Measurements from ENCODE around the gene MOCS3.

Gene MOCS3

DNA sequence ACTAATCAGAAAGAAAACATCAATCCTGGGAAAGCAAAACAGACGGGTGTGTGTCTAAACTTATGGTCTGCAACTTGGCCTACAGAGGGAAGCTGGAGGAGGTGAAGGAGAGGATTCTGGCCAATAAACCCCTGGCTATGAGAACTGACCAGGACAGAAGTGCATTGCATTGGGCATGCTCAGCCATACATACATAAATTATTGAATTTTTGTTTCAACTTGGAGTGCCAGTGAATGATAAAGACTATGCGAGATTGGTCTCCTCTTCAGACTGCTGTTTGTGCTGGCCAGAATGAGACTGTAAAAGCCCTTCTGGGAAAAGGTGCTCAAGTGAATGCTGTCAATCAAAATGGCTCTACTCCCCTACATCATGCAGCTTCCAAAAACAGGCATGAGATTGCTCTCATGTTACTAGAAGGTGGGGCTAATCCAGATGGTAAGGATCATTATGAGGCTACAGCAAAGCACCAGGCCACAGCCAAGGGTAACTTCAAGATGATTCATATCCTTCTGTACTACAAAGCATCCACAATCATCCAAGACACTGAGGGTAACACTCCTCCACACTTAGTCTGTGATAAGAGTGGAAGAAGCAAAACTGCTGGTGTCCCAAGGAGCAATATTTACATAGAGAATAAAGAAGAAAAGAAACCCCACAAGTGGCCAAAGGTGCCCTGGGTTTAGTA lies 44.8 kb upstream of the MOCS3 start:
- Histone ChIP-seq H3K27me3 (ENCODE audit: control insufficient read depth in 1 of 2, insufficient read depth in 1 of 2, low read length in 2 of 2) (no peaks in the 10 kb centered on the region), H2AFZ (ENCODE audit: low read depth, low read length) (no peak overlapping the region), H3K18ac (ENCODE audit: low read depth in 1 of 2, low read length in 2 of 2) (no peak overlapping the region), H3K4ac (ENCODE audit: low read depth in 1 of 2, low read length in 2 of 2) (no peak overlapping the region), H3K4me1 (ENCODE audit: control insufficient read depth, insufficient read depth, low read depth, low read length) (peaks cover 8% of the 10 kb centered on the region), H4K8ac (ENCODE audit: low read length) (no peak overlapping the region), H3K14ac (ENCODE audit: low read length in 2 of 2) (no peak overlapping the region), H3K9me3 (ENCODE audit: control insufficient read depth, low read length) (no peaks in the 10 kb centered on the region), H3K4me3 (ENCODE audit: insufficient read depth in 1 of 2, low read depth in 1 of 2, low read length in 2 of 2) (peak overlapping the region in 1 of 2 experiments; percentile 9), H3K23ac (ENCODE audit: low read length in 2 of 2) (no peak overlapping the region), H2AK5ac (ENCODE audit: low read length, severe bottlenecking) (no peak overlapping the region), H3K36me3 (ENCODE audit: control insufficient read depth in 1 of 2, insufficient read depth in 2 of 2, low read depth in 1 of 2, low read length in 2 of 2) (no peaks in the 10 kb centered on the region), H3K9ac (ENCODE audit: low read length) (no peak overlapping the region), H2BK5ac (ENCODE audit: low read depth, low read length, poor library complexity, severe bottlenecking) (no peak overlapping the region), H3K4me2 (ENCODE audit: low read length, poor library complexity, severe bottlenecking) (no peak overlapping the region), H2BK12ac (ENCODE audit: low read length in 2 of 2) (no peak overlapping the region), H4K91ac (ENCODE audit: low read length) (no peak overlapping the region), H2BK15ac (ENCODE audit: low read depth, poor library complexity, severe bottlenecking) (no peak overlapping the region), H2BK120ac (ENCODE audit: low read depth, low read length) (no peak overlapping the region), H3K79me1 (replicated peaks; ENCODE audit: low read length, poor library complexity, severe bottlenecking) (no peaks in the 10 kb centered on the region), H3K27ac (ENCODE audit: low read length, poor library complexity, severe bottlenecking) (no peak overlapping the region)
- DNase-seq = peak; percentile 68
- WGBS = 96% methylated on average over 2 of the region's 2 CpGs

GRCh38 chr20:50915424-50915823 lies 43.2 kb upstream of the MOCS3 start:
- Histone ChIP-seq H3K4me3 (ENCODE audit: insufficient read depth in 1 of 2, low read depth in 1 of 2, low read length in 2 of 2) (peak overlapping the region in 1 of 2 experiments; percentile 49), H2BK5ac (ENCODE audit: low read depth, low read length, poor library complexity, severe bottlenecking) (no peak overlapping the region), H3K27ac (ENCODE audit: low read length, poor library complexity, severe bottlenecking) (no peak overlapping the region), H3K4me2 (ENCODE audit: low read length, poor library complexity, severe bottlenecking) (peak overlapping the region; percentile 14), H2BK12ac (ENCODE audit: low read length in 2 of 2) (no peak overlapping the region), H3K36me3 (ENCODE audit: control insufficient read depth in 1 of 2, insufficient read depth in 2 of 2, low read depth in 1 of 2, low read length in 2 of 2) (no peaks in the 10 kb centered on the region), H2BK120ac (ENCODE audit: low read depth, low read length) (no peak overlapping the region), H2BK15ac (ENCODE audit: low read depth, poor library complexity, severe bottlenecking) (no peak overlapping the region), H4K91ac (ENCODE audit: low read length) (no peak overlapping the region), H4K8ac (ENCODE audit: low read length) (no peak overlapping the region), H3K27me3 (ENCODE audit: control insufficient read depth in 1 of 2, insufficient read depth in 1 of 2, low read length in 2 of 2) (no peaks in the 10 kb centered on the region), H3K9me3 (ENCODE audit: control insufficient read depth, low read length) (no peaks in the 10 kb centered on the region), H3K18ac (ENCODE audit: low read depth in 1 of 2, low read length in 2 of 2) (no peak overlapping the region), H3K23ac (ENCODE audit: low read length in 2 of 2) (no peak overlapping the region), H3K4me1 (ENCODE audit: control insufficient read depth, insufficient read depth, low read depth, low read length) (peaks cover 16% of the 10 kb centered on the region), H3K9ac (ENCODE audit: low read length) (peak overlapping the region; percentile 69), H2AK5ac (ENCODE audit: low read length, severe bottlenecking) (no peak overlapping the region), H3K79me1 (replicated peaks; ENCODE audit: low read length, poor library complexity, severe bottlenecking) (no peaks in the 10 kb centered on the region), H2AFZ (ENCODE audit: low read depth, low read length) (no peak overlapping the region), H3K14ac (ENCODE audit: low read length in 2 of 2) (no peak overlapping the region), H3K4ac (ENCODE audit: low read depth in 1 of 2, low read length in 2 of 2) (no peak overlapping the region)
- DNase-seq = no peak
- WGBS = 56% methylated on average over 2 of the region's 3 CpGs

- Histone ChIP-seq H2AFZ (ENCODE audit: low read depth, low read length) (no peak overlapping the region), H4K8ac (ENCODE audit: low read length) (no peak overlapping the region), H3K27me3 (ENCODE audit: control insufficient read depth in 1 of 2, insufficient read depth in 1 of 2, low read length in 2 of 2) (no peaks in the 10 kb centered on the region), H2BK120ac (ENCODE audit: low read depth, low read length) (no peak overlapping the region), H3K79me1 (replicated peaks; ENCODE audit: low read length, poor library complexity, severe bottlenecking) (no peaks in the 10 kb centered on the region), H2AK5ac (ENCODE audit: low read length, severe bottlenecking) (no peak overlapping the region), H3K4me1 (ENCODE audit: control insufficient read depth, insufficient read depth, low read depth, low read length) (peaks cover 16% of the 10 kb centered on the region), H3K4ac (ENCODE audit: low read depth in 1 of 2, low read length in 2 of 2) (no peak overlapping the region), H3K9me3 (ENCODE audit: control insufficient read depth, low read length) (no peaks in the 10 kb centered on the region), H3K23ac (ENCODE audit: low read length in 2 of 2) (no peak overlapping the region), H2BK5ac (ENCODE audit: low read depth, low read length, poor library complexity, severe bottlenecking) (no peak overlapping the region), H3K14ac (ENCODE audit: low read length in 2 of 2) (no peak overlapping the region), H3K4me3 (ENCODE audit: insufficient read depth in 1 of 2, low read depth in 1 of 2, low read length in 2 of 2) (no peak overlapping the region), H2BK15ac (ENCODE audit: low read depth, poor library complexity, severe bottlenecking) (no peak overlapping the region), H3K4me2 (ENCODE audit: low read length, poor library complexity, severe bottlenecking) (no peak overlapping the region), H4K91ac (ENCODE audit: low read length) (no peak overlapping the region), H3K36me3 (ENCODE audit: control insufficient read depth in 1 of 2, insufficient read depth in 2 of 2, low read depth in 1 of 2, low read length in 2 of 2) (no peaks in the 10 kb centered on the region), H2BK12ac (ENCODE audit: low read length in 2 of 2) (no peak overlapping the region), H3K9ac (ENCODE audit: low read length) (peak overlapping the region; percentile 69), H3K18ac (ENCODE audit: low read depth in 1 of 2, low read length in 2 of 2) (no peak overlapping the region), H3K27ac (ENCODE audit: low read length, poor library complexity, severe bottlenecking) (no peak overlapping the region)
- WGBS = 51% methylated on average over 3 of the region's 5 CpGs
- peak; percentile 88 for DNase-seq
Measured at GRCh38 chr20:50916257-50916656, 42.4 kb upstream of the MOCS3 start.

- Histone ChIP-seq H2AK5ac (ENCODE audit: low read length, severe bottlenecking) (no peak overlapping the region), H3K27ac (ENCODE audit: low read length, poor library complexity, severe bottlenecking) (no peak overlapping the region), H3K9me3 (ENCODE audit: control insufficient read depth, low read length) (no peaks in the 10 kb centered on the region), H4K91ac (ENCODE audit: low read length) (no peak overlapping the region), H3K14ac (ENCODE audit: low read length in 2 of 2) (no peak overlapping the region), H2BK12ac (ENCODE audit: low read length in 2 of 2) (no peak overlapping the region), H3K23ac (ENCODE audit: low read length in 2 of 2) (no peak overlapping the region), H3K79me1 (replicated peaks; ENCODE audit: low read length, poor library complexity, severe bottlenecking) (no peaks in the 10 kb centered on the region), H3K9ac (ENCODE audit: low read length) (no peak overlapping the region), H3K27me3 (ENCODE audit: control insufficient read depth in 1 of 2, insufficient read depth in 1 of 2, low read length in 2 of 2) (no peaks in the 10 kb centered on the region), H3K4me1 (ENCODE audit: control insufficient read depth, insufficient read depth, low read depth, low read length) (peaks cover 16% of the 10 kb centered on the region), H2AFZ (ENCODE audit: low read depth, low read length) (no peak overlapping the region), H3K4me3 (ENCODE audit: insufficient read depth in 1 of 2, low read depth in 1 of 2, low read length in 2 of 2) (no peak overlapping the region), H3K36me3 (ENCODE audit: control insufficient read depth in 1 of 2, insufficient read depth in 2 of 2, low read depth in 1 of 2, low read length in 2 of 2) (no peaks in the 10 kb centered on the region), H2BK120ac (ENCODE audit: low read depth, low read length) (no peak overlapping the region), H2BK15ac (ENCODE audit: low read depth, poor library complexity, severe bottlenecking) (no peak overlapping the region), H3K4ac (ENCODE audit: low read depth in 1 of 2, low read length in 2 of 2) (no peak overlapping the region), H4K8ac (ENCODE audit: low read length) (no peak overlapping the region), H3K18ac (ENCODE audit: low read depth in 1 of 2, low read length in 2 of 2) (no peak overlapping the region), H2BK5ac (ENCODE audit: low read depth, low read length, poor library complexity, severe bottlenecking) (no peak overlapping the region), H3K4me2 (ENCODE audit: low read length, poor library complexity, severe bottlenecking) (no peak overlapping the region)
- WGBS = 91% methylated on average over 3 of the region's 3 CpGs
- no peak for DNase-seq
Measured at GRCh38 chr20:50916934-50917333, 41.7 kb upstream of the MOCS3 start.

Measured in mesenchymal stem cell (in vitro differentiated cells and primary cell).